ENCODE data around the gene ITPK1.

The ITPK1 gene

GRCh38 chr14:93101181-93101580 lies 14.5 kb downstream of the ITPK1 start:
- TF ChIP-seq POLR2AphosphoS5 (IDR thresholded peaks at IDR 0.05; ENCODE audit: low read depth, low read length) = no peak
- no peak for TF ChIP-seq TAF1 (IDR thresholded peaks at IDR 0.05; ENCODE audit: borderline replicate concordance, insufficient read depth, low read length)
- no peak for TF ChIP-seq REST (IDR thresholded peaks at IDR 0.05; ENCODE audit: insufficient read depth in 1 of 2, low read depth in 2 of 2, low read length in 2 of 2)
- TF ChIP-seq SIN3A (IDR thresholded peaks at IDR 0.05; ENCODE audit: borderline replicate concordance, insufficient read depth, low read length) = no peak

GRCh38 chr14:93100570-93100969 lies 15.2 kb downstream of the ITPK1 start:
- TF ChIP-seq FOXP2 (optimal IDR thresholded peaks at IDR 0.05; ENCODE audit: borderline replicate concordance, extremely low read depth, extremely low read length, insufficient read depth) (no peak), POLR2AphosphoS5 (IDR thresholded peaks at IDR 0.05; ENCODE audit: low read depth, low read length) (no peak), REST (IDR thresholded peaks at IDR 0.05; ENCODE audit: insufficient read depth in 1 of 2, low read depth in 2 of 2, low read length in 2 of 2) (no peak), TAF1 (IDR thresholded peaks at IDR 0.05; ENCODE audit: borderline replicate concordance, insufficient read depth, low read length) (no peak), SIN3A (IDR thresholded peaks at IDR 0.05; ENCODE audit: borderline replicate concordance, insufficient read depth, low read length) (no peak)

- TF ChIP-seq SIN3A (IDR thresholded peaks at IDR 0.05; ENCODE audit: borderline replicate concordance, insufficient read depth, low read length) (no peak), REST (IDR thresholded peaks at IDR 0.05; ENCODE audit: insufficient read depth in 1 of 2, low read depth in 2 of 2, low read length in 2 of 2) (no peak), TAF1 (IDR thresholded peaks at IDR 0.05; ENCODE audit: borderline replicate concordance, insufficient read depth, low read length) (no peak), FOXP2 (optimal IDR thresholded peaks at IDR 0.05; ENCODE audit: borderline replicate concordance, extremely low read depth, extremely low read length, insufficient read depth) (no peak), POLR2AphosphoS5 (IDR thresholded peaks at IDR 0.05; ENCODE audit: low read depth, low read length) (no peak)
Measured at GRCh38 chr14:93100100-93100499, 15.6 kb downstream of the ITPK1 start.

- TF ChIP-seq POLR2AphosphoS5 (IDR thresholded peaks at IDR 0.05; ENCODE audit: low read depth, low read length) (no peak), TAF1 (IDR thresholded peaks at IDR 0.05; ENCODE audit: borderline replicate concordance, insufficient read depth, low read length) (no peak), FOXP2 (optimal IDR thresholded peaks at IDR 0.05; ENCODE audit: borderline replicate concordance, extremely low read depth, extremely low read length, insufficient read depth) (no peak), SIN3A (IDR thresholded peaks at IDR 0.05; ENCODE audit: borderline replicate concordance, insufficient read depth, low read length) (no peak)
Measured at GRCh38 chr14:93099643-93100042, 16.1 kb downstream of the ITPK1 start.

- TF ChIP-seq POLR2AphosphoS5 (IDR thresholded peaks at IDR 0.05; ENCODE audit: low read depth, low read length) = no peak
- TF ChIP-seq SIN3A (IDR thresholded peaks at IDR 0.05; ENCODE audit: borderline replicate concordance, insufficient read depth, low read length) = no peak
- TF ChIP-seq TAF1 (IDR thresholded peaks at IDR 0.05; ENCODE audit: borderline replicate concordance, insufficient read depth, low read length) = no peak
- no peak for TF ChIP-seq REST (IDR thresholded peaks at IDR 0.05; ENCODE audit: insufficient read depth in 1 of 2, low read depth in 2 of 2, low read length in 2 of 2)
- TF ChIP-seq FOXP2 (optimal IDR thresholded peaks at IDR 0.05; ENCODE audit: borderline replicate concordance, extremely low read depth, extremely low read length, insufficient read depth) = no peak
Measured at GRCh38 chr14:93099196-93099595, 16.5 kb downstream of the ITPK1 start.

Measured in PFSK-1 (cell line).